Skeletal muscle tissue (tissue), 4 donors: Measurements from ENCODE around the gene OSBPL6. TPM values are rescaled to one million over a fixed set of nuclear protein-coding genes. Genes with fewer than 3 reads are reported as not detected.

Experiments used
- H3K27ac ChIP-seq: one replicate; pipeline ENCODE4 v1.7.0; 2013; ENCODE audit warnings: mild to moderate bottlenecking, low read depth, low read length, inconsistent platforms
- H3K27me3 ChIP-seq, 3 donors: one replicate each; pipeline ENCODE4 v1.7.0; 2013; ENCODE audit warnings: low read length in 3 of 3; ENCODE audit not compliant: control insufficient read depth in 3 of 3, insufficient read depth in 3 of 3
- H3K36me3 ChIP-seq, 3 donors: one replicate each; pipeline ENCODE4 v1.7.0; 2013; ENCODE audit warnings: low read length in 3 of 3; ENCODE audit not compliant: control insufficient read depth in 3 of 3, insufficient read depth in 3 of 3
- H3K4me1 ChIP-seq, 3 donors: one replicate each; pipeline ENCODE4 v1.7.0; 2013; ENCODE audit warnings: low read length in 3 of 3, mild to moderate bottlenecking in 3 of 3; ENCODE audit not compliant: control insufficient read depth in 3 of 3, insufficient read depth in 3 of 3
- H3K4me3 ChIP-seq, 3 donors: one replicate each; pipeline ENCODE4 v1.7.0; 2013; ENCODE audit warnings: low read length in 3 of 3
- H3K9ac ChIP-seq, 3 donors: one replicate each; pipeline ENCODE4 v1.7.0; 2013; ENCODE audit warnings: low read length in 3 of 3, mild to moderate bottlenecking in 3 of 3, moderate library complexity in 2 of 3, low read depth in 1 of 3
- H3K9me3 ChIP-seq, 3 donors: one replicate each; pipeline ENCODE4 v1.7.0; 2013; ENCODE audit warnings: low read length in 3 of 3; ENCODE audit not compliant: control insufficient read depth in 3 of 3
- total RNA-seq: library from RNA; depleted of rRNA; stranded (reverse); fragments of >200 nt; gene quantifications from one replicate; pipeline ENCODE4 v1.2.3, GENCODE V29; 2014
- donor health status: Osteomylitis.

The OSBPL6 gene
- total RNA-seq, 1 donor from 2014 or later = 2.1 TPM

- H3K36me3 ChIP-seq = no peaks in the 10 kb centered on the region
- no peak overlapping the region for H3K27ac ChIP-seq
Observed at GRCh38 chr2:178265851-178266250, 71.5 kb downstream of the OSBPL6 start.

DNA sequence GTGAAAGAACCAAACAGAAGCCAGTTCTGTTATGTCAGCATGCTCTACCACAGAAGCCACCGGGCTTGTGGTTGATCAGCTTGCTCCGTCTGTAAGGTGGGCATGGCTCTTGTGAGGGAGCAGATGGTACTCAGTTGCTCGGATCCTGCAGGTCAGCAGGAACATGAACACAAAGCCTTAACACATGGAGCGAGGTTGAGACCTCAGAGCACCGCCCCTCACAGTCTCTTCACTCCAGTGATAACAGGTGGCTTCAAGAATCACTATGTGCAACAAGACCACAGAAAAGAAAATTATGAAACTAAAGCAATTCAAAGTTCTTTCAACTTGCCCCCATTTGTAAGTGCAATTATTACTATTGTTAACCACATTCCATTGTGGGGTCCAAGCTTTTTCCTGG is 72.1 kb downstream of the OSBPL6 start:
- Histone ChIP-seq H3K4me1 (peaks cover 20 to 33% (median 24%) of the 10 kb centered on the region in 3 donors), H3K36me3 (no peaks in the 10 kb centered on the region), H3K27me3 (no peaks in the 10 kb centered on the region), H3K4me3 (no peak overlapping the region), H3K9me3 (no peaks in the 10 kb centered on the region), H3K9ac (no peak overlapping the region), H3K27ac (no peak overlapping the region)

More at GRCh38 chr2:178265851-178266250, 71.5 kb downstream of the OSBPL6 start:
- H3K4me3 ChIP-seq = no peak overlapping the region
- H3K4me1 ChIP-seq = peaks cover 18 to 30% (median 20%) of the 10 kb centered on the region in 3 donors
- H3K27me3 ChIP-seq = no peaks in the 10 kb centered on the region
- H3K9ac ChIP-seq = no peak overlapping the region
- H3K9me3 ChIP-seq = no peaks in the 10 kb centered on the region

DNA sequence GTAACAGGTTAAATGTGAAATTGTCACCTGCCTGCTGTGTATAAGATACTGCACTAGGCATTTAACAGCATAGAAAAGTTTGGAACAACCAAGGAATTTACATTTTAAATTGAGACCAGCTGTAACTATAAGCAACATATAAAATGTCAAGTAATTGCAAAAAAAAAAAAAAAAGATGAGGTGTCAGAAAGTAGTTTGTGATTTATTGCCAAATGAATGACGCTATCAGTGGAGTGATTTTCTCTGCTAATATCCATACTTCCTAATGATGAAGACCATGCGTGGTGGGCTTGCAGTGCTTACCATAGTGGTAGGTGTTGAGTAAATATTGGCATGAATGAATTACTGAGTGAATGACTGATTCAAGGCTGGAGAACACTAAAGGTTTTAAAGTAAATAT is 73.3 kb downstream of the OSBPL6 start:
- no peaks in the 10 kb centered on the region for H3K27me3 ChIP-seq
- H3K9me3 ChIP-seq = no peaks in the 10 kb centered on the region
- H3K27ac ChIP-seq = no peak overlapping the region
- H3K4me1 ChIP-seq = peaks cover 29 to 43% (median 30%) of the 10 kb centered on the region in 3 donors
- H3K36me3 ChIP-seq = no peaks in the 10 kb centered on the region
- H3K4me3 ChIP-seq = no peak overlapping the region
- H3K9ac ChIP-seq = no peak overlapping the region

- Histone ChIP-seq H3K9ac (no peak overlapping the region), H3K27me3 (no peaks in the 10 kb centered on the region), H3K36me3 (no peaks in the 10 kb centered on the region), H3K4me3 (no peak overlapping the region), H3K27ac (no peak overlapping the region), H3K9me3 (no peaks in the 10 kb centered on the region), H3K4me1 (peaks cover 34 to 50% (median 37%) of the 10 kb centered on the region in 3 donors)
Observed at GRCh38 chr2:178268435-178268834, 74.1 kb downstream of the OSBPL6 start.

GRCh38 chr2:178269438-178270224 is 75.3 kb downstream of the OSBPL6 start:
- Histone ChIP-seq H3K36me3 (no peaks in the 10 kb centered on the region), H3K27ac (peak overlapping the region; percentile 32), H3K9ac (peak overlapping the region in 2 of 3 donors; percentile 27 to 52), H3K27me3 (no peaks in the 10 kb centered on the region), H3K4me3 (peak overlapping the region in 1 of 3 donors; percentile 9), H3K4me1 (peaks cover 29 to 50% (median 39%) of the 10 kb centered on the region in 3 donors), H3K9me3 (no peaks in the 10 kb centered on the region)

GRCh38 chr2:178270338-178270737 is 76.0 kb downstream of the OSBPL6 start:
- Histone ChIP-seq H3K9ac (peak overlapping the region in 1 of 3 donors; percentile 27), H3K4me1 (peaks cover 29 to 50% (median 39%) of the 10 kb centered on the region in 3 donors), H3K27me3 (no peaks in the 10 kb centered on the region), H3K9me3 (no peaks in the 10 kb centered on the region), H3K4me3 (peak overlapping the region in 1 of 3 donors; percentile 9), H3K36me3 (no peaks in the 10 kb centered on the region), H3K27ac (peak overlapping the region; percentile 79)

- H3K27ac ChIP-seq = peak overlapping the region; percentile 79
- peak overlapping the region in 2 of 3 donors; percentile 36 to 52 for H3K9ac ChIP-seq
- no peaks in the 10 kb centered on the region for H3K9me3 ChIP-seq
- H3K4me3 ChIP-seq = no peak overlapping the region
- H3K4me1 ChIP-seq = peaks cover 29 to 50% (median 39%) of the 10 kb centered on the region in 3 donors
- H3K36me3 ChIP-seq = no peaks in the 10 kb centered on the region
- no peaks in the 10 kb centered on the region for H3K27me3 ChIP-seq
Observed at GRCh38 chr2:178271094-178271493, 76.8 kb downstream of the OSBPL6 start.

GRCh38 chr2:178271629-178272333 is 77.5 kb downstream of the OSBPL6 start:
- peak overlapping the region; percentile 79 for H3K27ac ChIP-seq
- no peaks in the 10 kb centered on the region for H3K9me3 ChIP-seq
- peaks cover 29 to 50% (median 39%) of the 10 kb centered on the region in 3 donors for H3K4me1 ChIP-seq
- H3K9ac ChIP-seq = peak overlapping the region; percentile 36 to 60 (median 52)
- H3K4me3 ChIP-seq = peak overlapping the region in 2 of 3 donors; percentile 25 to 49
- no peaks in the 10 kb centered on the region for H3K27me3 ChIP-seq
- no peaks in the 10 kb centered on the region for H3K36me3 ChIP-seq

DNA sequence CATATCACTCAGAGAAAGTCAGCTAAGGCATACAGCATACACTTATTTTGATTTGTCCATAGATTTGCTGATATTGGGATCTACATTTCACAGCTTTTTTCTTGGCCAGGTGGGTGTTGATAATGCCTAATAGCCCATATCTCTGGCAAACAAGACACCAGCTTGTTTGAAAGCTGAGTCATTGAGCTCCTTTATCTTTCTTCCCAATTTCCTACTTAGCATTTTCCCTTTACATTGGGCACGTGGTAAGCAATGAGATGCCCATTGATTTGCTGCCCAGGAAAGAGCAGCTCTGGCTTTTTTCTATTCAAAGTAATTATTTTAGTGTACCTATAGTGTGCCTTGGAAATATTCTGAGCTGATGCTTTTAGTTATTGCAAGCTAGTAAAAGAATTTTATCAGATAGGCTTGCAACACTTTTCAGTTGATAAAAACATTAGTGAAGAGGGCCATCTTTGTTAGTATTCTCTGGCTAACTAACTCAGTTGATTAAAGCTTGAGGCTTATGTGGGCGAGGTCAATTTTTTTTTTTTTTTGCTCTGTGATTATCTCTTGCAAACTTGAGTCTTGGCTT is 79.6 kb downstream of the OSBPL6 start:
- no peaks in the 10 kb centered on the region for H3K27me3 ChIP-seq
- H3K4me1 ChIP-seq = peaks cover 33 to 51% (median 47%) of the 10 kb centered on the region in 3 donors
- H3K9ac ChIP-seq = no peak overlapping the region
- H3K4me3 ChIP-seq = no peak overlapping the region
- H3K27ac ChIP-seq = peak overlapping the region; percentile 79
- H3K9me3 ChIP-seq = no peaks in the 10 kb centered on the region
- no peaks in the 10 kb centered on the region for H3K36me3 ChIP-seq
